ENCODE results near the gene HOXA3.

Gene HOXA3

GRCh38 chr7:27091941-27092818 is 60.2 kb downstream of the HOXA3 start:
- DNase-seq (ENCODE audit: low read depth, low spot score), result no peak

DNA sequence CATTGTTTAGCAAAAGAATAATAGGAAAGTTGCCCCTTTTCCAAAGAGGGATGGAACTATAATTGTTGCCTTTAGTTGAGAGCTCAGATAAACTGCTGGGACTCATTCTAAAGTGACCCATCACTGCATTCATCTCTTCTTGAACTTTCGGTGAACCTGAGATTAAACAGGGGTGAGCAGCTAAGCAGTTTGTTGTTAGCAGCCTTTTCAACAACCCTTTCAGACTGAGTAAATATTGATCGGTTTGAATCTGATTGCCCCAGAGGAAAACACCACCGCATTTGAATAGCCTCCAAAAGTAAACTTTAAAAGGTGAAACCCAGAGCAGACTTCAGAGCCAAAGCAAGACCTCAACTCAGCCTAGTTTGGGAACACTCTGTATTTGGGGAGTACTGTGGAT is 61.3 kb downstream of the HOXA3 start:
- no peak for DNase-seq (ENCODE audit: low read depth, low spot score)

GRCh38 chr7:27088002-27088922 is 64.1 kb downstream of the HOXA3 start:
- DNase-seq (ENCODE audit: low read depth, low spot score), result no peak

GRCh38 chr7:27083646-27084045 is 68.7 kb downstream of the HOXA3 start:
- DNase-seq (ENCODE audit: low read depth, low spot score), result no peak

GRCh38 chr7:27082171-27082570 is 70.2 kb downstream of the HOXA3 start:
- no peak for DNase-seq (ENCODE audit: low read depth, low spot score)

DNA sequence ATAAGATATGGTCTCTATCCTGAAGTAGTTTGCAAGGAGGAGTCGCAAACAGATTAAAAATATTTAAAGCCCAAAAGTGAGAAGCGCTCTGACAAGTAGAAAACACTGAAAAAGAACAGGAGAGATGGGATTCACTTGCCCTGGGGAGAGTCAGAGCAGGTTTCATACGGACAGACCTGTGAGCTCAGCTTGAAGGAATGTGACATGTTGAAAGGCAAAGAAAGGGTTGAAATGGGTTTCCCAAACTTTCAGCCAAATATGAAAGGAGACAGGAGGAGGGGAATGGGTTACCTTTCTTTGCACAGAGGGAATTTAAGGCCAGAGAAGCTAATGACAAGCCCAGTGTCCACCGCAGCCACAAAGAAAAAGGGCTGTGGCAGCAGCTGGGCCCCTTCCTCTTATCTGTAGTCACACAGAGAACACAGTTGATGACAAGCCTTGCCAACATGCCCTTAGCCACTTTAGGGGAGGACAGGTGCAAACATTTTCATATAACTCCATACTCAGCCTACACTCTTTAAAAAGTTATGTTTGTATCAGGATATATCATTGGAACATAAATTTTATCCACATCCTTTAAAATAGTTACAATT is 71.4 kb downstream of the HOXA3 start:
- no peak for DNase-seq (ENCODE audit: low read depth, low spot score)

DNA sequence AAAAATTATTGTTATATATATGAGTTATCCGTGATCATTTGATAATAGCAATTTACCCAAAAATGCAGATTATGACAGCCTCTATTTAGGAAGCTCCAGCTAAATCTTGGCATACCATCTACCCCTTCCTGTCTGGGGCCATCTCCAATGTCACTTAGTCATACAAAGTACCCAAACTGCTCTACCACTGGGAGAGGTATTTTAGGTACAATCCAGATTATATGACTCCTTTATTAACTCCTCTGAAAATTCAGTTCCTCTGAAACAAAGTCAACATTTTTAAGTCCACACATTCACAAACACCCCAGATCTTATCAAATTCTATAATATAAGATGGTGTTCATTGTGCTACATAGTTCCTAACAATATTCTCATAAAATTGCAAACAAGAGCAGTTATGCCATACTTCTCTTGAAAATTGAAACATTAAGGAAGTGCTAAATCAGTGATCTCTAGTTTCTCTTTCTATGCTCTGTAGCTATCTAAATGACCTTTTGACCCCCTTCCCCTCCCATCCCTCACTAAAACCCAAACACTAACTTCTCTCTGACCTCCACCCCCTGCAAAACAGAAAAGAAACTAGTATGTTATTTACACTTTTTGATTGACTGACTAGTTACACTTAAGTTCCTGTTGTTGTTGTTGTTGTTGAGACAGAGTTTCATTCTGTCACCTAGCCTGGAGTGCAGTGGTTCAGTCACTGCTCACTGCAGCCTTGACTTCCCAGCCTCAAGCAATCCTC is 73.0 kb downstream of the HOXA3 start:
- DNase-seq (ENCODE audit: low read depth, low spot score), result no peak

DNA sequence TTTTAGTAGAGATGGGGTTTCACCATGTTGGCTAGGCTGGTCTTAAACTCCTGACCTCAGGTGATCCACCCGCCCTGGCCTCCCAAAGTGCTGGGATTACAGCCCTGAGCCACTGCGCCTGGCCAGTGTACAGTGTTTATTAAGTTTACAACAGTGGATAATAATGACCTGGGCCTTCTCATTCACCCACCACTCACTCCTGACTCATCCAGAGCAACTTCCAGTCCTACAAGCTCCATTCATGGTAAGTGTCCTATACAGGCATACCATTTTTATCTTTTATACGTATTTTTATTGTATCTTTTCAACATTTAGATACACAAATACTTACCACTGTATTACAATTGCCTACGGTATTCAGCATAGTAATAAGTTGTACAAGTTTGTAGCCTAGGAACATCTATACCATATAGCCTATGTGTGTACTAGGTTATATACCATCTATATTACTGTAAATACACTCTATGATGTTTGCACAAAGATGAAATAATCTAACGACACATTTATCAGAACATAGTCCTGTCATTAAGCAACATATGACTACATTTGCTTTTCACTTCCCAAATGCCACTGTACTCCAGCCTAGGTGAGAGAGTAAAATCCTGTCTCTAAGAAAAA is 73.7 kb downstream of the HOXA3 start:
- DNase-seq (ENCODE audit: low read depth, low spot score), result no peak

DNA sequence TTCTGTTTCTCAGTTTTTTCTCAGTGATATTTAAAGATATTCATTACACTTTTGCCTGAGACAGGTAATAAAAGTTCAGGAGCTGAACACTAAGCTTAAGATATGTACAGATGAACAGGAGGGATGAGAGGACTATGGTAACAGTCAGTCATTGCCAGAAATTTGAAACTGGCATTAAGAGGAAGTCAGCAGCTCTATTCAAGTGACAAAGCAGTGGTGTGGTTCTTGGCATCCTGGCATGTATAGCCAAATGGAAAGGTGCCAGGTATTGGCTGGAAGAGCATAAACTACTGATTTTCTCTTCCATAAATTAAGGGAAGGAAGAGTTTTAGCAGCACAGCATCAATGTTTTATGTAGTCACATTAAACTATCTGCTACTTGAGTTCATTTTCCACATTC is 79.3 kb downstream of the HOXA3 start:
- no peak for DNase-seq (ENCODE audit: low read depth, low spot score)

DNA sequence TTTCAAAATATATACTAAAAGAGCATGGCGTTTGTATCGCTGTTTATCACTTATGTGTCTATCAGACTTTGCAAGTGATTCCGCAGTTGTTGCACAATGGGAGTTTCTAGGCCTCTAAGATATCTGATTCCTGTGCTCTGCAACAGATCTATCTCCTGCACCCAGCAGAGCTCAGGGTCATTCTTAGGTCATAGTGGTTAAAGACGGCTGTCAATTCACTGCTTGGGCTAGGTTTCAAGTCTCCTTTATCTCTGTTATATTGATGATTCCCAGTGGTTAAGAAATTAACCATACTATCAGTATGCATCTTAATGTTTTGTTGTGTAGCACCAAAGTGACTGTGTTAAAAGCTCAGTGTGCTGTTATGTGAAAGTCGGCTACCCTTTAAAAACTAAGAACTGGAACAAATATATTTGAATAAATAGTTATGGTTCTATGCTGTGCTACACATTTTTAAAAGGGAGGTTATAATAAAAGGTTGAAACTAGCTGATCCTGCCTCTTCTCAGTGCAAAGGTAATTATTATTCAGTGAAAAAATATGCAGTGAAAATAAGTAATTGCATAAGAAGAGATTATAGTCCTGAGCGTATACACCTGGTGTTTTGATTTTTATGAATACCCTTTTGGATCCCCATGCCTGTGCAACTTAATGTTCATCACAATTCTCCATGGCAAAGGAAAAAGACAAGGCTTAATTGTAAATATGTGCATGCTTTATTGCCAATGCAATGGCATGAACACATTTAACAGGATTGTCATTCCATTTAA is 80.6 kb downstream of the HOXA3 start:
- no peak for DNase-seq (ENCODE audit: low read depth, low spot score)

GRCh38 chr7:27068259-27068658 is 84.1 kb downstream of the HOXA3 start:
- no peak for DNase-seq (ENCODE audit: low read depth, low spot score)

- no peak for DNase-seq (ENCODE audit: low read depth, low spot score)
Observed at GRCh38 chr7:27066148-27066547, 86.2 kb downstream of the HOXA3 start.

- DNase-seq (ENCODE audit: low read depth, low spot score), result no peak
Observed at GRCh38 chr7:27065709-27066108, 86.7 kb downstream of the HOXA3 start.

DNA sequence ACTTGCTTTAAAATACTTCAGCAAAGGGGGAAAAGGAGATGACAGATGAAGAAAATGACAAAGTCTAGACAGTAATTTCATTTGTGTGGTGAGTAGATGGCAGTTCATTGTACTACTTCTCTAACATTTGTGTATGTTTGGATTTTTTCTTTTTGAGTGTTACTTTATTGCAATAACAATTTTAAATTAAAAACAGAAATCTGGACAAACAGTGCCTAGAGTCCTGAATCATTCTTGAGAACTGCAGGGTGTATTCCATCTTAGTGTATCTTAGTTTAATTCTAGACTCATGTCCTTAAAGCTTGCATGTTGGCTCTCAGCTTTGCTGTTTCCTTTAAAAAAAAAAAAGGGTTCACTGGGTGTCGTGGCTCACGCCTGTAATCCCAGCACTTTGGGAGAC is 87.7 kb downstream of the HOXA3 start:
- DNase-seq (ENCODE audit: low read depth, low spot score), result no peak

- no peak for DNase-seq (ENCODE audit: low read depth, low spot score)
Observed at GRCh38 chr7:27064159-27064558, 88.2 kb downstream of the HOXA3 start.

GRCh38 chr7:27062946-27063345 is 89.4 kb downstream of the HOXA3 start:
- no peak for DNase-seq (ENCODE audit: low read depth, low spot score)

All from brain pericyte (primary cell).